Vagina (tissue), 2 donors: ENCODE data around the gene CELSR3. TPM values are rescaled to one million over a fixed set of nuclear protein-coding genes. Genes with fewer than 3 reads are reported as not detected.
A peak's percentile ranks its signal among the peaks of the same experiment; 100 is the strongest.

Experiments
- DNase-seq, 2 donors: peaks; one replicate each; pipeline ENCODE4 v3.0.0-alpha.2; 2017; ENCODE audit errors: extremely low spot score in 2 of 2
- H3K27ac ChIP-seq: fragments of 200-600 bp; sonication (generic); one replicate; pipeline ENCODE4 v1.5.1; 2019
- H3K27me3 ChIP-seq: fragments of 200-600 bp; sonication (generic); one replicate; pipeline ENCODE4 v1.5.1; 2019
- H3K36me3 ChIP-seq, 2 donors: fragments of 200-600 bp; sonication (generic); one replicate each; pipeline ENCODE4 v1.5.1; 2017 to 2019
- H3K4me1 ChIP-seq: fragments of 200-600 bp; sonication (generic); one replicate; pipeline ENCODE4 v1.5.1; 2019
- H3K4me3 ChIP-seq, 2 donors: fragments of 200-600 bp; sonication (generic); 1 replicate in 1 of 2; 2 replicates in 1 of 2; pipeline ENCODE4 v1.5.1; 2016 to 2019
- H3K9me3 ChIP-seq: fragments of 200-600 bp; sonication (generic); one replicate; pipeline ENCODE4 v1.5.1; 2019
- CTCF ChIP-seq, 3 experiments: fragments of 450-650 bp in 2 of 3; fragments of 200-600 bp in 1 of 3; sonication (generic) in 1 of 3; IDR thresholded peaks; one replicate each; pipeline ENCODE4 v1.5.1; 2017 to 2019; ENCODE audit warnings: antibody characterized with exemption in 3 of 3, mild to moderate bottlenecking in 2 of 3, moderate library complexity in 2 of 3
- POLR2A ChIP-seq, 2 donors: fragments of 450-650 bp; IDR thresholded peaks; one replicate each; pipeline ENCODE4 v1.6.1; 2017; ENCODE audit warnings: antibody characterized with exemption in 2 of 2, mild to moderate bottlenecking in 2 of 2, moderate library complexity in 2 of 2
- POLR2AphosphoS5 ChIP-seq, 2 donors: sonication (generic); formaldehyde crosslinking; IDR thresholded peaks; one replicate each; pipeline ENCODE4 v1.9.0; 2017; ENCODE audit warnings: antibody characterized with exemption in 2 of 2, mild to moderate bottlenecking in 2 of 2, low read depth in 1 of 2; ENCODE audit not compliant: insufficient read depth in 1 of 2
- intact Hi-C: fragments of 100-400 bp; cut with DNase I; formaldehyde crosslinking; loops from one replicate; pipeline ENCODE4 v1.15.1; 2023
- total RNA-seq: library from RNA; depleted of rRNA; stranded (reverse); fragments of >200 nt; gene quantifications from one replicate; pipeline ENCODE4 v1.2.3, GENCODE V29; 2016

CELSR3 gene
- total RNA-seq, 1 donor from 2014 or later, result 2.2 TPM

- Histone ChIP-seq H3K36me3 (peaks cover 1 to 40% of the 10 kb centered on the region in 2 donors), H3K27ac (peak overlapping the region; percentile 91), H3K4me3 (peak overlapping the region in 1 of 2 donors; percentile 90), H3K27me3 (no peaks in the 10 kb centered on the region), H3K4me1 (peaks cover 33% of the 10 kb centered on the region), H3K9me3 (no peaks in the 10 kb centered on the region)
- no peak for DNase-seq
- no peak for TF ChIP-seq POLR2AphosphoS5 (IDR thresholded peaks at IDR 0.05; ENCODE audit: insufficient read depth in 1 of 2, low read depth in 1 of 2)
- no peak for TF ChIP-seq CTCF (IDR thresholded peaks at IDR 0.05)
- TF ChIP-seq POLR2A (IDR thresholded peaks at IDR 0.05), result no peak
- intact Hi-C loops, result no loop called here
These were observed 24.0 kb upstream of the CELSR3 start for GRCh38 chr3:48686538-48687219.

- peaks cover 0 to 41% of the 10 kb centered on the region in 2 donors for H3K36me3 ChIP-seq
- no peaks in the 10 kb centered on the region for H3K9me3 ChIP-seq
- intact Hi-C loops, result no loop called here
These were observed 23.2 kb upstream of the CELSR3 start, which contains the start of gene NCKIPSD for GRCh38 chr3:48685603-48686511. TSS of gene NCKIPSD (minus strand) at chr3:48685915. CDS start at chr3:48685807, 108 bp downstream.

GRCh38 chr3:48685293-48685602 lies 22.6 kb upstream of the CELSR3 start:
- Histone ChIP-seq H3K9me3 (no peaks in the 10 kb centered on the region), H3K4me1 (peaks cover 33% of the 10 kb centered on the region), H3K36me3 (peaks cover 0 to 43% of the 10 kb centered on the region in 2 donors), H3K27ac (peak overlapping the region; percentile 91), H3K4me3 (peak overlapping the region; percentile 90), H3K27me3 (no peaks in the 10 kb centered on the region)
- TF ChIP-seq POLR2AphosphoS5 (IDR thresholded peaks at IDR 0.05; ENCODE audit: insufficient read depth in 1 of 2, low read depth in 1 of 2) (no peak), CTCF (IDR thresholded peaks at IDR 0.05) (peak in 1 of 3 experiments; percentile 4), POLR2A (IDR thresholded peaks at IDR 0.05) (no peak)
- DNase-seq, result no peak
- intact Hi-C loops, result no loop called here

More at GRCh38 chr3:48685603-48686511, 23.2 kb upstream of the CELSR3 start, which contains the start of gene NCKIPSD:
- Histone ChIP-seq H3K4me1 (peaks cover 33% of the 10 kb centered on the region), H3K27ac (peak within 1 kb of the TSS; percentile 91), H3K4me3 (peak within 1 kb of the TSS; percentile 90), H3K27me3 (no peaks in the 10 kb centered on the region)
- TF ChIP-seq POLR2AphosphoS5 (IDR thresholded peaks at IDR 0.05; ENCODE audit: insufficient read depth in 1 of 2, low read depth in 1 of 2), result peak in 1 of 2 donors; percentile 71
- peak in 1 of 2 donors; percentile 72 for TF ChIP-seq POLR2A (IDR thresholded peaks at IDR 0.05)
- peak; percentile 77 to 97 (median 81) for TF ChIP-seq CTCF (IDR thresholded peaks at IDR 0.05)
- no peak for DNase-seq

- H3K9me3 ChIP-seq, result no peaks in the 10 kb centered on the region
- peaks cover 33% of the 10 kb centered on the region for H3K4me1 ChIP-seq
- intact Hi-C loops, result no loop called here
- no peak for DNase-seq
- H3K27ac ChIP-seq, result peak overlapping the region; percentile 91
- H3K36me3 ChIP-seq, result peaks cover 0 to 43% of the 10 kb centered on the region in 2 donors
- peak overlapping the region; percentile 90 for H3K4me3 ChIP-seq
- TF ChIP-seq POLR2AphosphoS5 (IDR thresholded peaks at IDR 0.05; ENCODE audit: insufficient read depth in 1 of 2, low read depth in 1 of 2) (no peak), CTCF (IDR thresholded peaks at IDR 0.05) (no peak), POLR2A (IDR thresholded peaks at IDR 0.05) (no peak)
- H3K27me3 ChIP-seq, result no peaks in the 10 kb centered on the region
These were observed 21.9 kb upstream of the CELSR3 start for GRCh38 chr3:48684480-48685143.
